ENCODE measurements around the gene HSPB6.

The HSPB6 gene

DNA sequence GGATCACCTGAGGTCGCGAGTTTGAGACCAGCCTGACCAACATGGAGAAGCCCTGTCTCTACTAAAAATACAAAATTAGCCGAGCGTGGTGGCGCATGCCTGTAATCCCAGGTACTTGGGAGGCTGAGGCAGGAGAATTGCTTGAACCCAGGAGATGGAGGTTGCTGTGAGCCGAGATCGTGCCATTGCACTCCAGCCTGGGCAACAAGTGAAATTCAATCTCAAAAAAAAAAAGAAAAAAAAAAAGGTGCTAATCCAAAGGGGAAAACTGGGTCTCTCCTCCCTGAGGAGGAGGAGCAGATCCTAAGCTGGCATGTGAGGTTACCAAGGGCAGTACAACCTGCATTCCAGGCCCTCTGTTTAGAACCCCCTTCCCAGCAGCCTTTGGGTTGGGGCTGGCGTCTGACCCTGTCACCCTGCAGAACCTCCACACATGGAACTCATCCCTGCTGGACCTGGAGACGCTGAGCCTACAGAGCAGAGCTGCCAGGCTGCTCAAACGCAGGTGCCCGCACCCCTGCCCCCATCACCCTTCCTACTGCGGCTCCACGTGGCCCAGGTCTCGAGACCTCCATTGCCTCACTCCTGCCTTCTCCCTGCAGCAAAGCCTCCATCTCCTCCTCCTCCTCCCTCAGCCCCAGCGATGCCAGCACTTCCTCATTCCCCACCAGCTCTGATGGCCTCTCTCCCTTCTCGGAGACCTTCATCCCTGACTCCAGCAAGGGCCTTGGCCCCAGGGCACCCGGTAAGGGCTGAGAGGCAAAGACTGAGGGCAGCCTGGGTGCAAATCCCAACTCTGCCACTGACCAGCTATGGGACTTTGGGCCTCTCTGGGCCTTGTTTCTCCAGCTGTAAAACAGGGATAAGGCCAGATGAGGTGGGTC is 7.8 kb upstream of the HSPB6 start:
- H3K36me3 ChIP-seq (ENCODE audit: insufficient read depth, low read length), result peaks cover 76% of the 10 kb centered on the region
- no peak for TF ChIP-seq EZH2 (IDR thresholded peaks at IDR 0.05; ENCODE audit: borderline replicate concordance, low read depth, low read length, severe bottlenecking)
- TF ChIP-seq, protein P1, sequence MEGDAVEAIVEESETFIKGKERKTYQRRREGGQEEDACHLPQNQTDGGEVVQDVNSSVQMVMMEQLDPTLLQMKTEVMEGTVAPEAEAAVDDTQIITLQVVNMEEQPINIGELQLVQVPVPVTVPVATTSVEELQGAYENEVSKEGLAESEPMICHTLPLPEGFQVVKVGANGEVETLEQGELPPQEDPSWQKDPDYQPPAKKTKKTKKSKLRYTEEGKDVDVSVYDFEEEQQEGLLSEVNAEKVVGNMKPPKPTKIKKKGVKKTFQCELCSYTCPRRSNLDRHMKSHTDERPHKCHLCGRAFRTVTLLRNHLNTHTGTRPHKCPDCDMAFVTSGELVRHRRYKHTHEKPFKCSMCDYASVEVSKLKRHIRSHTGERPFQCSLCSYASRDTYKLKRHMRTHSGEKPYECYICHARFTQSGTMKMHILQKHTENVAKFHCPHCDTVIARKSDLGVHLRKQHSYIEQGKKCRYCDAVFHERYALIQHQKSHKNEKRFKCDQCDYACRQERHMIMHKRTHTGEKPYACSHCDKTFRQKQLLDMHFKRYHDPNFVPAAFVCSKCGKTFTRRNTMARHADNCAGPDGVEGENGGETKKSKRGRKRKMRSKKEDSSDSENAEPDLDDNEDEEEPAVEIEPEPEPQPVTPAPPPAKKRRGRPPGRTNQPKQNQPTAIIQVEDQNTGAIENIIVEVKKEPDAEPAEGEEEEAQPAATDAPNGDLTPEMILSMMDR (IDR thresholded peaks at IDR 0.05; ENCODE audit: borderline replicate concordance, extremely low read depth, low read length, poor library complexity, severe bottlenecking), result no peak
- H3K27me3 ChIP-seq (ENCODE audit: insufficient read depth, low read length, poor library complexity), result no peaks in the 10 kb centered on the region
- no peak overlapping the region for H3K9ac ChIP-seq (ENCODE audit: low read depth, low read length)
- H3K27ac ChIP-seq (ENCODE audit: low read length), result no peak overlapping the region
- no peak for DNase-seq
- H4K20me1 ChIP-seq (ENCODE audit: insufficient read depth, low read length), result peaks cover 22% of the 10 kb centered on the region
- H3K4me2 ChIP-seq (ENCODE audit: insufficient read depth, low read length), result no peak overlapping the region
- H3K4me1 ChIP-seq (ENCODE audit: insufficient read depth, low read length), result peaks cover 3% of the 10 kb centered on the region
- no peak overlapping the region for H2AFZ ChIP-seq (ENCODE audit: low read depth, low read length)
- H3K4me3 ChIP-seq (ENCODE audit: low read depth in 1 of 2, low read length in 2 of 2), result no peak overlapping the region
- no peak for ATAC-seq (ENCODE audit: insufficient read depth, low read depth)
- no peaks in the 10 kb centered on the region for H3K9me3 ChIP-seq (ENCODE audit: insufficient read depth, low read length, severe bottlenecking)
- peaks cover 13% of the 10 kb centered on the region for H3K79me2 ChIP-seq (ENCODE audit: insufficient read depth, low read length)

DNA sequence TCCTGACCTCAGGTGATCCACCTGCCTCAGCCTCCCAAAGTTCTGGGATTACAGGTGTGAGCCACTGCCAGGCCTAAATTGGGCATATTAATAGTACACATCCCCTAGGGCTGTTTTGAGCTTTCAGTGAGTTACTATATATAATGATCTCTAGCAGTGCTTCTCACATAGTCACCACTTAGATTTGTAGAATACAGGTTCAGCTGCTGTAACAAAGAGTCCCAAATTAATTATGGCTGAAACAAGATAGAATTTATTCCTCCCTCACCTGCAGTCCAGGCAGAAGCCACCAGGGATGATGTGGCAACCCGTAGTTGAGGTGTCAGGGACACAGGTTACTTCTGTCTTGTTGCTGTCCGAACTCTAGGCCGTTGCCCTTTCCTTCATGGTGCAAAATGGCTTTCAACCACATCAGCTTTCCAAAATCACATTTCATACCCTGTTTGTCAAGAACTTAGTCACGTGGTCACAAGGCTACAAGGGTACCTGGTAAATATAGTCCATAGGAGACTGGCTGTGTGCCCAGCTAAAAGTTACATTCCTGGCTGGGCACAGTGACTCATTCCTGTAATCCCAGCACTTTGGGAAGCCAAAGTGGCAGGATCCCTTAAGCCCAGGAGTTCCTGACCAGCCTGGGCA is 4.0 kb upstream of the HSPB6 start:
- Histone ChIP-seq H2AFZ (ENCODE audit: low read depth, low read length) (no peak overlapping the region), H3K4me1 (ENCODE audit: insufficient read depth, low read length) (peaks cover 26% of the 10 kb centered on the region), H3K27me3 (ENCODE audit: insufficient read depth, low read length, poor library complexity) (no peaks in the 10 kb centered on the region), H3K79me2 (ENCODE audit: insufficient read depth, low read length) (peaks cover 30% of the 10 kb centered on the region), H3K9me3 (ENCODE audit: insufficient read depth, low read length, severe bottlenecking) (no peaks in the 10 kb centered on the region), H3K27ac (ENCODE audit: low read length) (no peak overlapping the region), H4K20me1 (ENCODE audit: insufficient read depth, low read length) (peaks cover 29% of the 10 kb centered on the region), H3K4me2 (ENCODE audit: insufficient read depth, low read length) (no peak overlapping the region), H3K9ac (ENCODE audit: low read depth, low read length) (no peak overlapping the region), H3K4me3 (ENCODE audit: low read depth in 1 of 2, low read length in 2 of 2) (no peak overlapping the region), H3K36me3 (ENCODE audit: insufficient read depth, low read length) (peaks cover 52% of the 10 kb centered on the region)
- DNase-seq (no peak), ATAC-seq (ENCODE audit: insufficient read depth, low read depth) (no peak)
- TF ChIP-seq EZH2 (IDR thresholded peaks at IDR 0.05; ENCODE audit: borderline replicate concordance, low read depth, low read length, severe bottlenecking), result no peak
- TF ChIP-seq, protein P1 (IDR thresholded peaks at IDR 0.05; ENCODE audit: borderline replicate concordance, extremely low read depth, low read length, poor library complexity, severe bottlenecking), result no peak

- Histone ChIP-seq H3K27me3 (ENCODE audit: insufficient read depth, low read length, poor library complexity) (no peaks in the 10 kb centered on the region), H3K27ac (ENCODE audit: low read length) (0 out of 2 replicates have a peak overlapping the region, but pooled peaks have one; percentile 2), H3K4me3 (ENCODE audit: low read depth in 1 of 2, low read length in 2 of 2) (peak overlapping the region in 1 of 2 experiments; percentile 91; a peak in 1 of 4 replicates), H3K4me2 (ENCODE audit: insufficient read depth, low read length) (peak overlapping the region; percentile 78), H2AFZ (ENCODE audit: low read depth, low read length) (no peak overlapping the region), H4K20me1 (ENCODE audit: insufficient read depth, low read length) (peaks cover 24% of the 10 kb centered on the region), H3K36me3 (ENCODE audit: insufficient read depth, low read length) (peaks cover 41% of the 10 kb centered on the region), H3K4me1 (ENCODE audit: insufficient read depth, low read length) (peaks cover 26% of the 10 kb centered on the region), H3K79me2 (ENCODE audit: insufficient read depth, low read length) (peaks cover 30% of the 10 kb centered on the region), H3K9me3 (ENCODE audit: insufficient read depth, low read length, severe bottlenecking) (no peaks in the 10 kb centered on the region), H3K9ac (ENCODE audit: low read depth, low read length) (peak overlapping the region; percentile 97; the same call in 1 of the 2 replicates)
- DNase-seq (no peak), ATAC-seq (ENCODE audit: insufficient read depth, low read depth) (no peak)
- TF ChIP-seq, protein P1 (IDR thresholded peaks at IDR 0.05; ENCODE audit: borderline replicate concordance, extremely low read depth, low read length, poor library complexity, severe bottlenecking), result no peak
- no peak for TF ChIP-seq EZH2 (IDR thresholded peaks at IDR 0.05; ENCODE audit: borderline replicate concordance, low read depth, low read length, severe bottlenecking)
Observed at GRCh38 chr19:35759697-35760096, 2.9 kb upstream of the HSPB6 start.

Measured in DND-41 (cell line).